Epithelial cell of proximal tubule (primary cell): ENCODE data around the gene ADH7. TPM values are rescaled to one million over a fixed set of nuclear protein-coding genes. Genes with fewer than 3 reads are reported as not detected.

ENCODE experiments used
- DNase-seq: peaks from one replicate; pipeline ENCODE4 v3.0.0-alpha.2; 2011; ENCODE audit warnings: low read depth
- H3K4me3 ChIP-seq: 2 replicates; pipeline ENCODE4 v1.5.1; 2011; ENCODE audit warnings: low read depth, mild to moderate bottlenecking, low read length
- CTCF ChIP-seq: conservative IDR thresholded peaks from 2 replicates; pipeline ENCODE4 v1.5.1; 2012; ENCODE audit warnings: low read depth, mild to moderate bottlenecking, low read length
- total RNA-seq: library from RNA; depleted of rRNA; stranded (reverse); fragments of >200 nt; gene quantifications from 2 replicates; pipeline ENCODE4 v1.2.3, GENCODE V29; 2015

Gene ADH7
- total RNA-seq, 1 donor from 2014 or later, result not detected

- TF ChIP-seq CTCF, result no peak
- no peak overlapping the region for H3K4me3 ChIP-seq
- no peak for DNase-seq
These were observed 36.1 kb downstream of the ADH7 start for GRCh38 chr4:99399017-99399416.

- TF ChIP-seq CTCF, result no peak
- no peak for DNase-seq
- no peak overlapping the region for H3K4me3 ChIP-seq
These were observed 39.4 kb downstream of the ADH7 start for GRCh38 chr4:99395595-99396364.

GRCh38 chr4:99394896-99395295, 40.2 kb downstream of the ADH7 start:
- no peak for DNase-seq
- H3K4me3 ChIP-seq, result no peak overlapping the region
- no peak for TF ChIP-seq CTCF

- DNase-seq, result no peak
- TF ChIP-seq CTCF, result no peak
- no peak overlapping the region for H3K4me3 ChIP-seq
These were observed 45.1 kb downstream of the ADH7 start for GRCh38 chr4:99390055-99390454.

GRCh38 chr4:99389606-99390005, 45.5 kb downstream of the ADH7 start:
- H3K4me3 ChIP-seq, result no peak overlapping the region
- DNase-seq, result no peak
- no peak for TF ChIP-seq CTCF

GRCh38 chr4:99383833-99384392, 51.2 kb downstream of the ADH7 start:
- TF ChIP-seq CTCF, result no peak
- H3K4me3 ChIP-seq, result no peak overlapping the region
- DNase-seq, result no peak

- TF ChIP-seq CTCF, result no peak
These were observed 51.7 kb downstream of the ADH7 start for GRCh38 chr4:99383399-99383798.

More at GRCh38 chr4:99383399-99383798, 51.7 kb downstream of the ADH7 start:
- no peak for DNase-seq
- H3K4me3 ChIP-seq, result no peak overlapping the region
